EL (cell line): ENCODE measurements around the gene MRGPRF.
"Not testable (repeated sequence)": the region's sequence is repeated elsewhere in the genome, so short reads cannot be mapped to it uniquely, and the experiment has no call there.

ENCODE experiments used
- DNase-seq: peaks from one replicate; pipeline ENCODE4 v3.0.0-alpha.2; 2016

The MRGPRF gene

DNA sequence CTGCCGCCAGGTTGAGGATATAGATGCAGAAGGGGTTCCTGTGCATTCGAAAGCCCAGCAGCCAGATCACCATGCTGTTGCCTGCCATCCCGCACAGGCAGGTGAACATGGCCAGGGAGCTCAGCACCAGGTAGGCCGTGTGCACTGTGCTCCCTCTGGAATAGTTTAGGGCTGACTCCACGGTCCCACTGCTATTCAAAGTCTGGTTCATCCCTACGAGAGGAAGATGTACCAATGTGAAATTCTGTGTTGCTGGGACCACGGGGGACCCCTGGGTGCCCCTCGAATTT, 32.3 kb downstream of the MRGPRF start, which contains the start of gene MRGPRD:
TSS of gene MRGPRD (minus strand) at position 211 of the 290 bp plus-strand sequence. CDS start at position 211, 0 bp downstream.
- DNase-seq: no peak

DNA sequence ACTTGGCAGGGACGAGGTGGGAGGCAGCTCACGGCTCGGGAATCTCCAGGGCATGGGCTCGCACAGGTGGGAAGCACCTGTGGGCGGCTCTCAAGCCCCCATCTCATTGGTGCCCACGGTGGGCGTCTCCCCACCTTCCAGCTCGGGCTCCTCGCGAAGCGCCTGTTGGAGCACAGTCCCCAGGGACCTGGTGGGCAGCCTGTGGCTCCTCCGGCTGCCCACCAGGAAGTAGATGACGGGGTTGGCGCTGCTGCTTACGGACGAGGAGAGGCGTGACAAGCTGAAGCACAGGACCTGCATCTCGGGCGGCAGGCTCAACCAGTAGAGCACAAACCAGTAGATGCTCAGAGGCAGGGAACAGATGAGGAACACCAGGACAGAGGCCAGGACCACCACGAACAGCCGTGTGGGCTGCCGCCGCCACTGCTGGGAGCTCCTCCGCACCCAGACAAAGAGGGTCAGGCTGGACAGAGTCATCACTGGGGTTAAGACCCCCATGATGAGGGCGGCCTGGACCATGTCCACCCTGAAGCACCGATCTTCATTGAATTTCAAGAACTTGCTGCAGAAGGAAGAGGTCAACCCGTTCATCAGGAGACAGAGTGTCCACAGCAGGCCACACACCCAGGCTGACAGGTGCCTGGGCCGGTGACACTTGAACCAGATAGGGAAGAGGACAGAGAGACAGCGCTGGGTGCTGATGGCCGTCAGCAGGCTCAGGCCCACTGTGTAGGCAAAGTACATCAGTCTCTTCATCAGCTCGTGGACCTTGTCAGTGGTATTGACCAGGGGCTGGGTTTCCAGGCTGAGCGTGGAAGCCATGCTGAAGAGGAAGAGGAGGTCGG, 32.9 kb downstream of the MRGPRF start:
- DNase-seq: no peak

DNA sequence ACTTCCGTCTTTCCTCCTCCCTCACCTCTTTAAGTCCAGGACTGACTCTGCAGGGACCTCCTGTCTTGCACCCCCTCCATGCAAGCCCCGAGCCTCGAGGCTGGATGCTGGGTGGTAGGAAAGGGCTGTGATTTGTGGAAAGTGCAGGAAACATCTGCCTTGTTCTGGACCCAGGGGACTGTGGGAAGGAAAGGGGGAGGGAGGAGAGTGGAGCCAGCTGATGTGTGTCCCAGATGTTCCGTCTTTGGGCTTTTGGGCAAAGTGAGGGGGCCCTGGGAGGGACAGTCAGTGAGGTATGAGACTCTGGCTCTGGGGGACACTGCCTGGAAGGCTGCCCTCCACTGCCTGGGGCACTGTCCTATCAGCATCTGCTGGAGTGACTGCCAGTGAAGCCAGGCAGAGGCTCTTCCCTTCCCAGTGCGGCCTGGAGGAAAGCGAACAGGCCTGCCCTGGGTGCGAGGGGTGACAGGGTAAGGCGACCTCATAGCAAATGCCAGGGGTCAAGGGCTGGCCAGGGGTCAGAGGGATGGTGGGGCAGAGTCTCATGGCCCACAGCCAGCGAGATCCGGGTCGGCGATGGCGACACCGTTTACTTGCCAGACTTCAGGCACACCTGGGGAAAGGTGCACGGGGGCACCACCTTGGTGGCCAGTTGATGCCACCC, 34.0 kb downstream of the MRGPRF start:
- DNase-seq: no peak

GRCh38 chr11:68978626-68978930, 34.5 kb downstream of the MRGPRF start:
- no peak for DNase-seq

- no peak for DNase-seq
Measured at GRCh38 chr11:68977781-68978625, 35.0 kb downstream of the MRGPRF start.

DNA sequence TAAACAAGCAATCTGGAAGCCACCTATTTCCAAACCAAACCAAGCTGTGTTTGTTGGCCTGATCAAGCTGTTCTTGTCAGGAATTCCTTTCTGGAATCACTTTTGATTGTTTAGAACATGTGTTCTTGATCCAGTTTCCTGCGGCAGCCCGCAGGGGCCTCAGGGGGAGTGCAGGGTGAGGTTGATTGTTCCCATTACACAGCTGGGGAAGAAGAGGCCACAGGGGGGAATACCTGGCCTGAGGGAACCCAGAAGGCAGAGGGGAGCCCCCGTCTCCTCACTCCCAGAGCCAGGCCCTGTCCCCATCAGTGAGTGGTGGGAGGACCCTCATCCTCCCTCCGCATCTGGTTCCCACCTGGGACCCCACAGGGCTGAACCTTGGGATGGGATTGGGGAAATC, 36.5 kb downstream of the MRGPRF start:
- DNase-seq: no peak

- DNase-seq: no peak
Measured at GRCh38 chr11:68976095-68976494, 37.0 kb downstream of the MRGPRF start.

DNA sequence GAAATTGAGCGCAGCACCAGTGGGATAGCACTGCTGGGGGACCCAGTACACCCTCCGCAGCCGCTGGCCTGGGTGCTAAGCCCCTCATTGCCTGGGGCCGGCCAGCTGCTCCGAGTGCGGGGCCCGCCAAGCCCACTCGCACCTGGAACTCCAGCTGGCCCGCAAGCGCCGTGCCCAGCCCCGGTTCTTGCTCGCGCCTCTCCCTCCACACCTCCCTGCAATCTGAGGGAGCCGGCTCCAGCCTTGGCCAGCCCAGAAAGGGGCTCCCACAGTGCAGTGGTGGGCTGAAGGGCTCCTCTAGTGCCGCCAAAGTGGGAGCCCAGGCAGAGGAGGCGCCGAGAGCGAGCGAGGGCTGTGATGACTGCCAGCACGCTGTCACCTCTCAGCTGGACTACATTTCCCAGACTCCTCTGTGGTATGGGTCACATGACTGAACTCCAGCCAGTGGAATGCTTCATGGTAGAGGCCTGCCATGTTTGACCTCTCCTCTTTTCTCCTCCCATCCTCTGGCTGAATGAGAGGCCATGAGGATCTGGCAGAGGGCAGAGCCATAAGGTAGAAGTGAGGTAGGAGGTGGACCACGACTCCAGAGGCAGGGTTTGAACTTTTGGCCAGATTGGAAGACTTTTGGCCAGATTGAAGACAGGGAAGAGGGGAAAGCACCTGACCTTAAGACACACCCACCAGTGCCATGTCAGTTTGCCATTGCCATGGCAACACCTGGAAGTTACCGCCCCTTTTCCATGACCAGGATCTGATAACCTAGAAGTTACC, 38.4 kb downstream of the MRGPRF start:
- peak; percentile 38 for DNase-seq

DNA sequence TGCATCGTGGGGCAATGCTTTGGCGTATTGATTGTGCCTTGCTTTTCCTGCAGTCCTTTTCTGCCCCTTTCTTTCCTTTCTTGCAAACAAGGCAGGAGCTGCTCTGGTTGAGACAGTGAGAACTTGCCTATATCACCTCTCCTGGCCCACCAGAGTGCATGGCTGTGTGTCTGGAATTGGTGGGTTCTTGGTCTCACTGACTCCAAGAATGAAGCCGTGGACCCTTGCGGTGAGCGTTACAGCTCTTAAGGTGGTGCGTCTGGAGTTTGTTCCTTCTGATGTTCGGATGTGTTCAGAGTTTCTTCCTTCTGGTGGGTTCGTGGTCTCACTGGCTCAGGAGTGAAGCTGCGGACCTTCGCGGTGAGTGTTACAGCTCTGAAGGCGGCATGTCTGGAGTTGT, 39.3 kb downstream of the MRGPRF start:
- not testable (repeated sequence) for DNase-seq

DNA sequence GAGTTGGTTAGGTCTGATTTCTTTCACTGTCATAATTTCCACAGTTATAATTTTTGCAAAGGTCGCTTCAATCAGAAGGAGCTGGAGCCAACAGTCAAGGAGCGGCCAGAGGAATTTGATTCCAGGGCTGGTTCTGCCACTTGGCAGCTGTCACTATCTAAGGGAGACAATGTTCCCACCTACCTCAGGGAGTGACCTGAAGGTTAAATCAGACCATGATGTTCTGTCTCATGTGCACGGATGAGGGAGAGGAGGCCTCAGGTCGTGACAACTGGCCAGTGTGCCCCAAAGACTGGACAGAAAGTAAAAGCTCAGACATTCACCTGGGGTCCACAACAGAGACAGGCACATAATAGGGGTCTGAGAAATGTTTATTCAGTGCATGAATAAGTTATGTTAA, 39.8 kb downstream of the MRGPRF start:
- DNase-seq: no peak

GRCh38 chr11:68970921-68971636, 42.0 kb downstream of the MRGPRF start:
- no peak for DNase-seq

DNA sequence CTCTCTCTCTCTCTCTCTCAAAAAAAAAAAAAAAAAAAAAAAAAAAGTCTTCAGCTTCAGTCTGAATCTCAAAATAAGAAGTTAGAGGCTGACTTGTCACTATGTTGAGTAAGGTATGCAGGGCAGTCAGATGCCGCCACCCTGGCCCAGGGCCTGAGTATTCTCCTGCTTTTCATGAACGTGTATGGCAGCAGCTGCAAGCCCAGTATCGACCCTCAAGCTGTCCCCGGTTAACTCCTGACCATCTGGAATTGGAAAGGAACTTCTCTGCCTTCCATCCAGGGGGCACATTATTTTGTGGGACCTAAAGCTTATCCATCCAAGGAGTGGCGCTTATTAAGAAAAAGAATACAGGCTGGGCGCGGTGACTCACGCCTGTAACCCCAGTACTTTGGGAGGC, 43.7 kb downstream of the MRGPRF start:
- no peak for DNase-seq

DNA sequence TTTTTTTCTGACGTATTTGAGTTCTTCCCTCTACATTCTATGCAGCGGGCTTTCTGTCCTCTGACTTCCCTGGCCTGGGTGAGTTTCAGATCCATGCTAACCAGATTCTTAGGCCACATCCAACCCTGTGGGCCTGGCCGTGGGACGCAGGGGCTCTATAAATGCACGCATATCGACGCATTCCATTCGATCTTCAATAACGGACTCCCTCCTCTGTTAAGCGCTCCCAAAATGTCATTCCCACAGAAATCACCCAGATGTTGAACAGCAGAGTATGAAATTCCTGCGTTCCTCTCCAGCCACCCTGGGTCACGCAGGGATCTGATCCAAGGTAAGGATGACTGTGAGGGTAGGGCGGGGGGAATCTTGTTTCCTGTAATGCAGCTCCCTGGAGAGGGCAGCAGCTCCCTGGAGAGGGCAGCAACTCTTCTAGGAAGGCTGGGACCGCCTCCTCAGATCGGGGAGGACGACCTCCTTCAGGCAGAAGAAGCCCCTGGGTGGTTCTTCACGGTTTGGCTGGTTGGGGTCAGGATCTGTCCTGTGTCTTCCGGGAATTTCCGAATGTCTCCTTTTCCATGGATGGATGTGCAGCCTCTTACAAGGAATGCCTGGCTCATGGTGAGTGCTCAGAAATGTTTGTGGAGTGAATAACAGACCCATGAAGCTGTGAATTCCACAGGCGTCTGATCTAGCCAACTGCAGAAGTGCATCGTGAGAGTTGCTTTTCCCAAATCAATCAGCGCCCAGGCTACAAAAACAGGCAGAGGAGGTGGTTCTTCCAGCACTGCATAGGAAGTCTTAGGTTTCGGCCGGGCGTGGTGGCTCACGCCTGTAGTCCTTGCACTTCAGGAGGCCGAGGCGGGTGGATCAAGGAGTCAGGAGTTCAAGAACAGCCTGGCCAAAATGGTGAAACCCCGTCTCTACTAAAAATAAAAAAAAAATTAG, 44.5 kb downstream of the MRGPRF start:
- DNase-seq: no peak

GRCh38 chr11:68966894-68967780, 45.9 kb downstream of the MRGPRF start:
- DNase-seq: no peak

- no peak for DNase-seq
Measured at GRCh38 chr11:68965901-68966853, 46.9 kb downstream of the MRGPRF start.

DNA sequence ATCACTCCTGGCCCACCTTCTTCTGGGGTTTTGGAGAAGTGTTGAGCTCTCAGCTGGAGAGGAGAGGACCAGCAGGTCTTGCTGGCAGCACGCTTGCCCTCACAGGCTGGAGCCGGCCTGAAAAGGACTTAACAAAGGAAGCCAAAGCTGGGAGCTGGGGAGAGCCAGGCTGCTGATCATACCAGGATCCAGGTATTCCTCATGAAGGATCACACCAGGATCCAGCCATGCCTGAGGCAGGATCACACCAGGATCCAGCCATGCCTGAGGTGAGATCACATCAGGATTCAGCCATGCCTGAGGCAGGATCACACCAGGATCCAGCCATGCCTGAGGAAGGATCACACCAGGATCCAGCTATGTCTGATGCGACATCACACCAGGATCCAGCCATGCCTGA, 49.3 kb downstream of the MRGPRF start:
- DNase-seq: no peak

GRCh38 chr11:68962527-68963250, 50.4 kb downstream of the MRGPRF start:
- DNase-seq: no peak

DNA sequence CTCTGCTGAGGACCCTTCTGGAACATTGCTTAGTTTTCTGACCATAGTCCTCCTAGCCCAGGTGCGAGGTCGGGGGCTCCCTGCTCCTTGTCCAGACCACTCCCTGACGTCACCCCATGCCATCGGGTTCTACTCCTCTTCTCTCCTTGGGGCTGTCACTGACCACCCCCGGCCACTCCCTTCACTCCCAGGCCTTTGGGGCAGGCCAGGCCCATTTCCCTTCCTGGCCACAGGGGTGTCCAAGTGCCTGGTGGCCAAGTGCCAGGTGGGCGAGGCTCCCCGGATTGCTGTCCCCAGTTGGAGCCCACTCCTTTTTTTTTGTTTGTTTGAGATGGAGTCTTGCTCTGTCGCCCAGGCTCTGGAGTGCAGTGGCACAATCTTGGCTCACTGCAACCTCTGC, 51.8 kb downstream of the MRGPRF start:
- no peak for DNase-seq
